Measurements from ENCODE around the gene TAF1A.
"Not testable (repeated sequence)": the region's sequence is repeated elsewhere in the genome, so short reads cannot be mapped to it uniquely, and the experiment has no call there.

Gene TAF1A

GRCh38 chr1:222589462-222590302, at the start of gene TAF1A:
TSS of gene TAF1A (minus strand) at chr1:222589933.
- peak; percentile 49 for DNase-seq (ENCODE audit: low read depth)

- DNase-seq (ENCODE audit: low read depth) = peak; percentile 85
Observed at GRCh38 chr1:222634180-222635013, 44.7 kb upstream of the TAF1A start.

GRCh38 chr1:222632749-222633148, 43.0 kb upstream of the TAF1A start:
- no peak for DNase-seq (ENCODE audit: low read depth)

- no peak for DNase-seq (ENCODE audit: low read depth)
Observed at GRCh38 chr1:222631611-222632208, 42.0 kb upstream of the TAF1A start.

GRCh38 chr1:222629921-222630535, 40.3 kb upstream of the TAF1A start:
- DNase-seq (ENCODE audit: low read depth) = no peak

GRCh38 chr1:222627232-222627631, 37.5 kb upstream of the TAF1A start:
- no peak for DNase-seq (ENCODE audit: low read depth)

GRCh38 chr1:222624214-222624613, 34.5 kb upstream of the TAF1A start:
- no peak for DNase-seq (ENCODE audit: low read depth)

- no peak for DNase-seq (ENCODE audit: low read depth)
Observed at GRCh38 chr1:222623458-222623857, 33.7 kb upstream of the TAF1A start.

- DNase-seq (ENCODE audit: low read depth) = no peak
Observed at GRCh38 chr1:222622765-222623164, 33.0 kb upstream of the TAF1A start.

GRCh38 chr1:222620566-222620965, 30.8 kb upstream of the TAF1A start:
- DNase-seq (ENCODE audit: low read depth) = no peak

- DNase-seq (ENCODE audit: low read depth) = no peak
Observed at GRCh38 chr1:222618880-222619596, 29.3 kb upstream of the TAF1A start.

- DNase-seq (ENCODE audit: low read depth) = no peak
Observed at GRCh38 chr1:222618001-222618879, 28.5 kb upstream of the TAF1A start, which contains the start of gene MIA3. TSS of gene MIA3 (plus strand) at chr1:222618097. CDS start at chr1:222618111, 14 bp downstream.

GRCh38 chr1:222617367-222617951, 27.7 kb upstream of the TAF1A start:
- peak; percentile 79 for DNase-seq (ENCODE audit: low read depth)

GRCh38 chr1:222616525-222616924, 26.8 kb upstream of the TAF1A start:
- peak; percentile 25 for DNase-seq (ENCODE audit: low read depth)

- no peak for DNase-seq (ENCODE audit: low read depth)
Observed at GRCh38 chr1:222613627-222614026, 23.9 kb upstream of the TAF1A start.

GRCh38 chr1:222610728-222611127, 21.0 kb upstream of the TAF1A start:
- no peak for DNase-seq (ENCODE audit: low read depth)

- not testable (repeated sequence) for DNase-seq (ENCODE audit: low read depth)
Observed at GRCh38 chr1:222609111-222609510, 19.4 kb upstream of the TAF1A start.

GRCh38 chr1:222606757-222607156, 17.0 kb upstream of the TAF1A start:
- no peak for DNase-seq (ENCODE audit: low read depth)

- DNase-seq (ENCODE audit: low read depth) = no peak
Observed at GRCh38 chr1:222601257-222601656, 11.5 kb upstream of the TAF1A start.

- no peak for DNase-seq (ENCODE audit: low read depth)
Observed at GRCh38 chr1:222600281-222600680, 10.5 kb upstream of the TAF1A start.

Data from HS-5 (cell line).